ENCODE results near the gene BMP8A.

BMP8A gene

DNA sequence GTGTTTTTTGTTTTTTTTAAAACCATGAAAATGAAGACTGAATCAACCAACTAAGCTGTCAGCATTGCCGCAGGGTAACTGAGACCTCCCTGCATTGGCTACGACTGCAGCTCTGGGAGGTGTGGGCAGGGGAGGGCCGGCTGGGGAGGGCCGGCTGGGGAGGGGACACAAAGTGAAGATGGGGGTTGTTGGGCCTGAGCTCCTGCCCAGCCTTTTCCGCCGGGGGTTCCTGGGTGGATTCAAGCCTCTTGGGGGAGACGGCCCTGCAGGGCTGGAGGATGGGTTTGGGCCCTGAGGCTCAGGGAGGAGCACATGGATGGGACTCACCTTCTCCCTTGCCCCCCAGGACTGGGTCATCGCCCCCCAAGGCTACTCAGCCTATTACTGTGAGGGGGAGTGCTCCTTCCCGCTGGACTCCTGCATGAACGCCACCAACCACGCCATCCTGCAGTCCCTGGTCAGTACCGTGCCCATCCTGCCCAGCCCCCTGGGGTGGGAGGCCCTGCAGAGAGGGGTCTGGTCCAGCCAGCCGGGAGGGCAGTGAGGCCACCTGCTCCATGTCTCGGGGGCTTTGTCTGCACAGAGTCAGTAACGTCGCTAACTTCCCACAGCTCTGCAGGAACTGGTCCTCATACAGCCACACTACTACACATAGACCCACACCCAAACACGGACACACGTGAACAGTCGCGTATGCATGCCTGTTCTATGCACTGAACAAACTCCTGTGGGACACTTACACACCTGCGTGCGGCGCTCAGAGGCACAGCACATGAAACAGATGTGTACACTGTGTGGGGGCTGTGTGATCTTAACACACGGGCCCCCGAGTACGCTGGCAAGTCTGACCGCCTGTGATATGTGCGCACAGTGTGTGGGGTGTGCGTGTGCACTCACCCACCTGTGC is 31.5 kb downstream of the BMP8A start:
- DNase-seq (no peak), ATAC-seq (ENCODE audit: insufficient read depth, low read depth) (no peak)
- TF ChIP-seq, protein P1, sequence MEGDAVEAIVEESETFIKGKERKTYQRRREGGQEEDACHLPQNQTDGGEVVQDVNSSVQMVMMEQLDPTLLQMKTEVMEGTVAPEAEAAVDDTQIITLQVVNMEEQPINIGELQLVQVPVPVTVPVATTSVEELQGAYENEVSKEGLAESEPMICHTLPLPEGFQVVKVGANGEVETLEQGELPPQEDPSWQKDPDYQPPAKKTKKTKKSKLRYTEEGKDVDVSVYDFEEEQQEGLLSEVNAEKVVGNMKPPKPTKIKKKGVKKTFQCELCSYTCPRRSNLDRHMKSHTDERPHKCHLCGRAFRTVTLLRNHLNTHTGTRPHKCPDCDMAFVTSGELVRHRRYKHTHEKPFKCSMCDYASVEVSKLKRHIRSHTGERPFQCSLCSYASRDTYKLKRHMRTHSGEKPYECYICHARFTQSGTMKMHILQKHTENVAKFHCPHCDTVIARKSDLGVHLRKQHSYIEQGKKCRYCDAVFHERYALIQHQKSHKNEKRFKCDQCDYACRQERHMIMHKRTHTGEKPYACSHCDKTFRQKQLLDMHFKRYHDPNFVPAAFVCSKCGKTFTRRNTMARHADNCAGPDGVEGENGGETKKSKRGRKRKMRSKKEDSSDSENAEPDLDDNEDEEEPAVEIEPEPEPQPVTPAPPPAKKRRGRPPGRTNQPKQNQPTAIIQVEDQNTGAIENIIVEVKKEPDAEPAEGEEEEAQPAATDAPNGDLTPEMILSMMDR (IDR thresholded peaks at IDR 0.05; ENCODE audit: borderline replicate concordance, extremely low read depth, low read length, poor library complexity, severe bottlenecking) = no peak
- no peak for TF ChIP-seq EZH2 (IDR thresholded peaks at IDR 0.05; ENCODE audit: borderline replicate concordance, low read depth, low read length, severe bottlenecking)
- no peaks in the 10 kb centered on the region for H3K9me3 ChIP-seq (ENCODE audit: insufficient read depth, low read length, severe bottlenecking)
- no peaks in the 10 kb centered on the region for H4K20me1 ChIP-seq (ENCODE audit: insufficient read depth, low read length)
- no peak overlapping the region for H2AFZ ChIP-seq (ENCODE audit: low read depth, low read length)
- no peak overlapping the region for H3K27ac ChIP-seq (ENCODE audit: low read length)
- no peak overlapping the region for H3K4me3 ChIP-seq (ENCODE audit: low read depth in 1 of 2, low read length in 2 of 2)
- H3K4me1 ChIP-seq (ENCODE audit: insufficient read depth, low read length) = no peaks in the 10 kb centered on the region
- H3K36me3 ChIP-seq (ENCODE audit: insufficient read depth, low read length) = peaks cover 10% of the 10 kb centered on the region
- no peak overlapping the region for H3K4me2 ChIP-seq (ENCODE audit: insufficient read depth, low read length)
- H3K9ac ChIP-seq (ENCODE audit: low read depth, low read length) = no peak overlapping the region
- no peaks in the 10 kb centered on the region for H3K27me3 ChIP-seq (ENCODE audit: insufficient read depth, low read length, poor library complexity)
- no peaks in the 10 kb centered on the region for H3K79me2 ChIP-seq (ENCODE audit: insufficient read depth, low read length)

DNA sequence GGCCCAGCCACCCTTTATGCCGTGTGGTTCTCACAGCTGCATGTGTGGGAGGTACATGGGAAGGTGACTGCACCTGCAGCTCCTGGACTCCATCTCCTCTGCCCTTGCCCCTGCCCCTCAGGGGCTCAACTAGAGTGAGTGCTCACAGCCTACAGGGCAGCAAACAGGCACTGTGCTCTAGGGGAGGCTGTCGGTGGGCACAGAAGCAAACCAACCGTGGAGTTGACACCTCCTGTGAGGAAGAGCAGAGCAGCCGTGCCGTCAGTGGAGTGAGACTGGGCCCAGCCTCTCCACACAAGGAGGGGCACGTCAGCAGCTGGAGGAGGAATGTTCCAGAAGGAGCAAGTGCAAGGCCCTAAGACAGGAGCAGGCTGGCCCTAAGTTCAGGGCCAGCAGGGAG is 32.7 kb downstream of the BMP8A start:
- DNase-seq = no peak

DNA sequence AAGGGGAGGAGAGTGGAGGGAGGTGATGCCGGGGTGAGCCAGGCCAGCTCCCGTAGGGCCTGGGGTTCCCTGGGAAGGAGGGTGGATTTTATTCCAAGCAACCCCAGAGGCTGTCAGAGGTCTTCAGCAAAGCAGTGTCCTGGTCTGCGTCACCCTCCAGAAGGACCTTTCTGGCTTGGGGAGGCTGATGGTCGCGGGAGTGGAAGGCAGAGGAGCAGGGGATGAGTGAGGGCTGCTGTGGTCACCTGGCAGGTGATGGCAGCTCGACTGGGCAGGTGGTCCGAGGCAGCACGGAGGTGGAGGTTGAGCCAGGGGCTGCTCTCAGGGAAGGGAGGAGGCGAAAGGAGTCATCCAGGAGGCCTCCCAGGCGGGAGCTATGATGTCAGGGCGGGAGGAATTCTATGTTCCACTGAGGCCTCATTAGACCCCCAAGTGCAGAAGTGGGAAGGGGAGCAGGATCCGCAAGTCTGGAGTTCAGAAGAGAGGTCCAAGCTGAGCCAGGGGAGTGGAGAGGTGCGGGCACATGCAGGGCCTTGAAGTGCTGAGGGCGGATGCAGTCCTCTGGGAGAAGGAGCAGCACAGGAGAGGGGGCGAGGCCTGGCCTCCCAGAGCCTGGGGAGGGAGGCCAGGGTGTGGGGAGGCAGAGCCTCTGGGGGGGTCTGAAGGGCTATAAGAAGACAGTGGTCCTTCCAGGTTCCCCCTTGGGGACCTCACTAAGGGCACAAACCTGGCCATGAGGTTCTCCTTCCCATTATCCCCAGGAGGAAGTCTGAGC is 33.3 kb downstream of the BMP8A start:
- TF ChIP-seq EZH2 (IDR thresholded peaks at IDR 0.05; ENCODE audit: borderline replicate concordance, low read depth, low read length, severe bottlenecking) = no peak
- TF ChIP-seq, protein P1 (IDR thresholded peaks at IDR 0.05; ENCODE audit: borderline replicate concordance, extremely low read depth, low read length, poor library complexity, severe bottlenecking) = no peak

More for the DNA sequence above, 32.7 kb downstream of the BMP8A start:
- no peaks in the 10 kb centered on the region for H3K9me3 ChIP-seq (ENCODE audit: insufficient read depth, low read length, severe bottlenecking)
- H3K4me2 ChIP-seq (ENCODE audit: insufficient read depth, low read length) = no peak overlapping the region
- peaks cover 20% of the 10 kb centered on the region for H3K36me3 ChIP-seq (ENCODE audit: insufficient read depth, low read length)
- no peak overlapping the region for H3K27ac ChIP-seq (ENCODE audit: low read length)
- no peaks in the 10 kb centered on the region for H3K79me2 ChIP-seq (ENCODE audit: insufficient read depth, low read length)
- no peak for ATAC-seq (ENCODE audit: insufficient read depth, low read depth)
- H3K27me3 ChIP-seq (ENCODE audit: insufficient read depth, low read length, poor library complexity) = no peaks in the 10 kb centered on the region
- H2AFZ ChIP-seq (ENCODE audit: low read depth, low read length) = no peak overlapping the region
- H4K20me1 ChIP-seq (ENCODE audit: insufficient read depth, low read length) = no peaks in the 10 kb centered on the region
- no peak overlapping the region for H3K9ac ChIP-seq (ENCODE audit: low read depth, low read length)
- TF ChIP-seq EZH2 (IDR thresholded peaks at IDR 0.05; ENCODE audit: borderline replicate concordance, low read depth, low read length, severe bottlenecking) = no peak
- TF ChIP-seq, protein P1 (IDR thresholded peaks at IDR 0.05; ENCODE audit: borderline replicate concordance, extremely low read depth, low read length, poor library complexity, severe bottlenecking) = no peak
- H3K4me1 ChIP-seq (ENCODE audit: insufficient read depth, low read length) = no peaks in the 10 kb centered on the region
- H3K4me3 ChIP-seq (ENCODE audit: low read depth in 1 of 2, low read length in 2 of 2) = no peak overlapping the region

More for the DNA sequence above, 33.3 kb downstream of the BMP8A start:
- H3K9ac ChIP-seq (ENCODE audit: low read depth, low read length) = no peak overlapping the region
- no peaks in the 10 kb centered on the region for H3K79me2 ChIP-seq (ENCODE audit: insufficient read depth, low read length)
- H3K36me3 ChIP-seq (ENCODE audit: insufficient read depth, low read length) = peaks cover 22% of the 10 kb centered on the region
- H3K4me3 ChIP-seq (ENCODE audit: low read depth in 1 of 2, low read length in 2 of 2) = no peak overlapping the region
- H3K9me3 ChIP-seq (ENCODE audit: insufficient read depth, low read length, severe bottlenecking) = no peaks in the 10 kb centered on the region
- H2AFZ ChIP-seq (ENCODE audit: low read depth, low read length) = no peak overlapping the region
- ATAC-seq (ENCODE audit: insufficient read depth, low read depth) (no peak), DNase-seq (no peak)
- H3K27me3 ChIP-seq (ENCODE audit: insufficient read depth, low read length, poor library complexity) = no peaks in the 10 kb centered on the region
- H4K20me1 ChIP-seq (ENCODE audit: insufficient read depth, low read length) = no peaks in the 10 kb centered on the region; the same call in 1 of the 2 replicates
- no peak overlapping the region for H3K4me2 ChIP-seq (ENCODE audit: insufficient read depth, low read length)
- no peaks in the 10 kb centered on the region for H3K4me1 ChIP-seq (ENCODE audit: insufficient read depth, low read length)
- no peak overlapping the region for H3K27ac ChIP-seq (ENCODE audit: low read length)

Measured in DND-41 (cell line).